K562 (cell line): ENCODE results near the gene C14orf180. TPM values are rescaled to one million over a fixed set of nuclear protein-coding genes. Genes with fewer than 3 reads are reported as not detected.

Experiments
- ATAC-seq: fragments of 200-7000 bp; cut with Tn5 transposase; 3 replicates; pipeline ENCODE4 v1.9.1; 2020; ENCODE audit warnings: moderate library complexity
- BruUV-seq: library from RNA; stranded (reverse); fragments of 400-500 nt; replicated peaks from 2 replicates; lab custom pipeline; 2021; lab: Mats Ljungman, UMichigan
- CTCF ChIA-PET: fragments of 300-600 bp; formaldehyde crosslinking; extraction: SDS; loops from one replicate; lab custom pipeline; 2021; ENCODE audit warnings: low intra/inter-chr PET ratio; lab: Yijun Ruan, JAX
- POLR2A ChIA-PET: fragments of 300-600, 350-650 bp; sonication (Branson Sonifier 250); formaldehyde crosslinking; extraction: SDS; loops from one replicate; lab custom pipeline; 2021; ENCODE audit warnings: antibody characterized with exemption, inconsistent platforms; lab: Yijun Ruan, JAX
- DNase-seq, 4 experiments: peaks; one replicate each; pipeline versions ENCODE4 v3.0.0 to v3.0.0-alpha.2; 2011 to 2018; ENCODE audit warnings: low spot score in 3 of 4, mixed read lengths in 3 of 4; ENCODE audit errors: extremely low read depth in 1 of 4
- FAIRE-seq: peaks from 2 replicates; lab custom pipeline; 2011; peaks lifted over from hg19 to GRCh38; lab: Jason Lieb, UNC
- H2AFZ ChIP-seq: 2 replicates; pipeline ENCODE4 v1.6.0; 2011; ENCODE audit warnings: low read depth, low read length, control low read depth, inconsistent platforms
- H3K27ac ChIP-seq: fragments of 200-600 bp; 3 replicates; pipeline ENCODE4 v1.8.0; 2011; ENCODE audit warnings: low read depth, mild to moderate bottlenecking, control low read depth, inconsistent platforms, low read length, moderate library complexity, mixed read lengths; ENCODE audit errors: extremely low read depth
- H3K27me3 ChIP-seq, 2 experiments: fragments of 300-600 bp in 1 of 2; 2 replicates in 1 of 2; 3 replicates in 1 of 2; pipeline versions ENCODE4 v1.6.0 to v1.8.0; 2011; ENCODE audit warnings: inconsistent platforms in 2 of 2, low read length in 2 of 2, mild to moderate bottlenecking in 1 of 2, mixed read lengths in 1 of 2, moderate library complexity in 1 of 2; ENCODE audit not compliant: control insufficient read depth in 2 of 2, insufficient read depth in 2 of 2
- H3K36me3 ChIP-seq: fragments of 300-600 bp; 3 replicates; pipeline ENCODE4 v1.8.0; 2011; ENCODE audit warnings: mild to moderate bottlenecking, low read length, inconsistent platforms; ENCODE audit not compliant: control insufficient read depth, insufficient read depth
- H3K4me1 ChIP-seq, 2 experiments: fragments of 200-600 bp in 1 of 2; replicated peaks in 1 of 2; 2 replicates in 1 of 2; 3 replicates in 1 of 2; pipeline versions ENCODE4 v1.5.1 to v1.8.0; 2011; ENCODE audit warnings: inconsistent platforms in 2 of 2, low read length in 2 of 2, mild to moderate bottlenecking in 1 of 2, mixed read lengths in 1 of 2, moderate library complexity in 1 of 2; ENCODE audit not compliant: control insufficient read depth in 2 of 2, insufficient read depth in 2 of 2
- H3K4me2 ChIP-seq: 2 replicates; pipeline ENCODE4 v1.6.1; 2011; ENCODE audit warnings: low read length, control low read depth, inconsistent platforms, mixed read lengths; ENCODE audit not compliant: insufficient read depth
- H3K4me3 ChIP-seq: fragments of 200-600 bp; sonication (generic), shearing (Covaris generic); 2 replicates; pipeline ENCODE4 v1.5.1; 2016; ENCODE audit warnings: control low read depth, inconsistent platforms
- H3K79me2 ChIP-seq: fragments of 200-600 bp; 3 replicates; pipeline ENCODE4 v1.8.0; 2011; ENCODE audit warnings: low read length, inconsistent platforms; ENCODE audit not compliant: control insufficient read depth, insufficient read depth
- H3K9ac ChIP-seq, 2 experiments: 2 replicates each; pipeline versions ENCODE4 v1.6.0 to v1.6.1; 2011; ENCODE audit warnings: low read depth in 2 of 2, low read length in 2 of 2, control low read depth in 1 of 2, inconsistent platforms in 1 of 2, mild to moderate bottlenecking in 1 of 2, mixed read lengths in 1 of 2; ENCODE audit not compliant: insufficient read depth in 1 of 2
- H3K9me1 ChIP-seq: one replicate; pipeline ENCODE4 v1.6.0; 2011; ENCODE audit warnings: inconsistent platforms, mild to moderate bottlenecking, low read length, moderate library complexity; ENCODE audit not compliant: control insufficient read depth, insufficient read depth
- H3K9me3 ChIP-seq: replicated peaks from 2 replicates; pipeline ENCODE4 v1.5.1; 2011; ENCODE audit warnings: low read depth, low read length, inconsistent platforms; ENCODE audit not compliant: control insufficient read depth, insufficient read depth
- H4K20me1 ChIP-seq: replicated peaks from 2 replicates; pipeline ENCODE4 v1.6.1; 2011; ENCODE audit warnings: low read length, inconsistent platforms, mixed read lengths; ENCODE audit not compliant: control insufficient read depth, insufficient read depth
- BRF1 ChIP-seq: IDR thresholded peaks from 3 replicates; pipeline ENCODE4 v1.6.1; 2011; ENCODE audit warnings: borderline replicate concordance, mild to moderate bottlenecking; ENCODE audit not compliant: insufficient read length; ENCODE audit errors: extremely low read depth
- CXXC5 ChIP-seq: fragments of 250-450 bp; sonication (Bioruptor Pico); IDR thresholded peaks from 2 replicates; pipeline ENCODE4 v1.8.0; 2022; ENCODE audit warnings: inconsistent platforms, mild to moderate bottlenecking, moderate library complexity
- EGR1 ChIP-seq: fragments of 450-650 bp; conservative IDR thresholded peaks from 2 replicates; pipeline ENCODE4 v1.6.1; 2017; ENCODE audit warnings: mild to moderate bottlenecking
- KDM5B ChIP-seq: fragments of 200-600 bp; sonication (generic); IDR thresholded peaks from 2 replicates; pipeline ENCODE4 v1.6.1; 2012; ENCODE audit warnings: low read depth, mild to moderate bottlenecking, moderate library complexity, low read length, control low read depth, inconsistent platforms; ENCODE audit not compliant: insufficient replicate concordance
- MAZ ChIP-seq, 2 experiments: fragments of 450-650 bp in 1 of 2; sonication (generic) in 1 of 2; formaldehyde crosslinking; IDR thresholded peaks in 1 of 2; conservative IDR thresholded peaks in 1 of 2; 2 replicates each; pipeline versions ENCODE4 v1.4.0 to v1.5.0; 2020; ENCODE audit warnings: mild to moderate bottlenecking in 1 of 2, missing genetic modification reagents in 1 of 2
- MTF1 ChIP-seq: fragments of 250-450 bp; sonication (Bioruptor Pico); IDR thresholded peaks from 2 replicates; pipeline ENCODE4 v1.9.0; 2021; ENCODE audit warnings: moderate library complexity, mild to moderate bottlenecking, inconsistent platforms, borderline replicate concordance
- NR3C1 ChIP-seq: sonication (generic); formaldehyde crosslinking; IDR thresholded peaks from 2 replicates; pipeline ENCODE4 v1.8.1; 2022; ENCODE audit warnings: missing genetic modification reagents
- RBBP5 ChIP-seq: fragments of 200-600 bp; sonication (generic); IDR thresholded peaks from 2 replicates; pipeline ENCODE4 v1.6.1; 2012; ENCODE audit warnings: borderline replicate concordance, mild to moderate bottlenecking, low read length, control low read depth, inconsistent platforms; ENCODE audit not compliant: insufficient read depth, poor library complexity, severe bottlenecking
- RBFOX2 ChIP-seq: fragments of 200-400 bp; formaldehyde crosslinking; IDR thresholded peaks from 2 replicates; pipeline ENCODE4 v1.6.1; 2017; ENCODE audit warnings: low read depth, mild to moderate bottlenecking, low read length, moderate library complexity
- ZNF583 ChIP-seq: fragments of 250-450 bp; sonication (Bioruptor Pico); IDR thresholded peaks from 2 replicates; pipeline ENCODE4 v1.4.0; 2020
- WGBS: fragments of 100-300 bp; shearing (Covaris generic); methylation state at CpG from one replicate; pipeline ENCODE4 v1.1.6; 2016; ENCODE audit warnings: low coverage, mixed read lengths; ENCODE audit not compliant: insufficient coverage; ENCODE audit errors: missing lambda C conversion rate; 5-methylcytosine and 5-hydroxymethylcytosine counted together
- in situ Hi-C: fragments of 300-500 bp; cut with MboI; formaldehyde crosslinking; loops from 4 replicates; pipeline ENCODE4 v1.15.0; 2018; ENCODE audit warnings: inconsistent platforms, mixed read lengths
- intact Hi-C: fragments of 100-400 bp; cut with micrococcal nuclease; formaldehyde crosslinking; loops from 2 replicates; pipeline ENCODE4 v1.14.2; 2022
- polyA plus RNA-seq, 8 experiments: library from polyadenylated mRNA; depleted of rRNA in 4 of 8; stranded (reverse) in 5 of 8; unstranded in 3 of 8; fragments of >200 nt; fragmentation: Nextera tagmentation in 2 of 8; fragmentation: Illumina TruSeq in 1 of 8; extraction: Ambion mirVana in 2 of 8; extraction: Trizol in 1 of 8; gene quantifications; 2 replicates each; pipeline versions ENCODE4 v1.2.1 to v1.2.3, GENCODE V29; 2011 to 2014; ENCODE audit warnings: inconsistent platforms in 1 of 8, missing spikeins in 1 of 8
- total RNA-seq, 7 experiments: library from RNA; depleted of rRNA in 6 of 7; stranded (reverse); fragments of >200 nt in 6 of 7; fragmentation: Illumina TruSeq in 2 of 7; extraction: Trizol in 2 of 7; gene quantifications; 2 replicates each; pipeline versions ENCODE4 v1.2.1 to v1.2.3, GENCODE V29; 2011 to 2021; ENCODE audit warnings: low replicate concordance in 1 of 7
- TF ChIP-seq, protein P1 (sequence below): fragments of 200-800 bp; sonication (Bioruptor generic); IDR thresholded peaks from 2 replicates; pipeline ENCODE4 v1.6.1; 2017; ENCODE audit warnings: missing genetic modification characterization, missing compliant biosample characterization
- TF ChIP-seq, protein P2 (sequence below): fragments of 450-650 bp; formaldehyde crosslinking; IDR thresholded peaks from 2 replicates; pipeline ENCODE4 v1.4.0; 2020; ENCODE audit warnings: mild to moderate bottlenecking, moderate library complexity
- TF ChIP-seq, protein P3 (sequence below): sonication (generic); formaldehyde crosslinking; IDR thresholded peaks from 2 replicates; pipeline ENCODE4 v1.8.0; 2022; ENCODE audit warnings: mild to moderate bottlenecking, missing genetic modification reagents
- TF ChIP-seq, protein P4 (sequence below), 2 experiments: fragments of 450-650 bp in 1 of 2; IDR thresholded peaks; 2 replicates each; pipeline ENCODE4 v1.6.1; 2011 to 2017; ENCODE audit warnings: low read depth in 2 of 2, antibody characterized with exemption in 1 of 2, borderline replicate concordance in 1 of 2, low read length in 1 of 2, mild to moderate bottlenecking in 1 of 2, mixed read lengths in 1 of 2; ENCODE audit not compliant: control insufficient read depth in 1 of 2

Gene C14orf180
- total and polyA plus RNA-seq, 9 of the 15 experiments (the other 6 are each of a cell fraction or from before 2014, with no cell fraction given): not detected

DNA sequence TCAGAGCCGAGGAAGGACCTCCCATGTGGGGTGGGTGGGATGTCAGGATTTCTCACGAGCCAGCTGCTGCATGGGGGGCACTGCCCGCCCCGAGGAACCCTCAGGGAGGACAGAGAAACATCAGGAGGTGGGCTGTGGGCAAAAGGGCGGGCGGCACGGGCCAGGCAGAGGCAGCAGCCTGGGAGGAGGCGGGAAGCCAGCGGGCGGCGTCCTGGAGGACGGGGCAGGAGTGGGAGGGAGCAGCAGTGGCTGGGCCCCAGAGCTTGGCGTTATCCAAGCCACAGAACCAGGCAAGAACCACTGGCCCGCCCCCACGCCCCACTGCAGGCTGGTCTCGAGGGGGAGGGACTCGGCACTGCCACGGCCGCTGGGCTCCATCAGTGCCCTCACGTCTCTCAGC is 2.4 kb downstream of the C14orf180 start:
- Histone ChIP-seq H3K27ac (no peak overlapping the region), H2AFZ (no peak overlapping the region), H3K4me1 (peaks cover 26 to 76% of the 10 kb centered on the region in 2 experiments), H3K79me2 (no peaks in the 10 kb centered on the region), H3K9me3 (no peaks in the 10 kb centered on the region), H3K9me1 (no peaks in the 10 kb centered on the region), H3K4me2 (peak overlapping the region; percentile 45; the same call in 1 of the 2 replicates), H3K36me3 (no peaks in the 10 kb centered on the region), H3K9ac (no peak overlapping the region), H3K4me3 (no peak overlapping the region), H4K20me1 (no peaks in the 10 kb centered on the region), H3K27me3 (peaks cover 0 to 9% of the 10 kb centered on the region in 2 experiments; a peak in 2 of 5 replicates)
- BruUV-seq: no TSS peak
- no peak for FAIRE-seq
- POLR2A ChIA-PET: interaction anchor here (0.5 to 0.7 kb wide), 3 partner anchors 13 to 213 kb away, joined by 3 to 5 read pairs (median 3); no protein-coding TSS in a partner anchor
- in situ Hi-C loops: no loop called here
- intact Hi-C loops: no loop called here
- ATAC-seq: peak; percentile 32; the same call in 2 of the 3 replicates
- CTCF ChIA-PET: no interaction called here
- 20% methylated on average over 2 of the region's 20 CpGs for WGBS
- peak in 3 of 4 experiments; percentile 40 to 56 (median 53) for DNase-seq
- TF ChIP-seq BRF1 (no peak), NR3C1 (CRISPR knock-in tag) (no peak), RBBP5 (peak; percentile 37), MTF1 (no peak), ZNF583 (CRISPR knock-in tag) (peak; percentile 70; the same call in 1 of the 2 replicates), EGR1 (peak; percentile 47; the same call in 1 of the 2 replicates), KDM5B (no peak), RBFOX2 (0 out of 2 replicates have a peak, but pooled peaks have one; percentile 14), MAZ (CRISPR knock-in tag; conservative IDR thresholded peaks at IDR 0.05 in 1 of 2, IDR thresholded peaks at IDR 0.05 in 1 of 2) (peak in 1 of 2 experiments; percentile 39; a peak in 1 of 4 replicates), CXXC5 (CRISPR knock-in tag) (peak; percentile 40)
- TF ChIP-seq, protein P1, sequence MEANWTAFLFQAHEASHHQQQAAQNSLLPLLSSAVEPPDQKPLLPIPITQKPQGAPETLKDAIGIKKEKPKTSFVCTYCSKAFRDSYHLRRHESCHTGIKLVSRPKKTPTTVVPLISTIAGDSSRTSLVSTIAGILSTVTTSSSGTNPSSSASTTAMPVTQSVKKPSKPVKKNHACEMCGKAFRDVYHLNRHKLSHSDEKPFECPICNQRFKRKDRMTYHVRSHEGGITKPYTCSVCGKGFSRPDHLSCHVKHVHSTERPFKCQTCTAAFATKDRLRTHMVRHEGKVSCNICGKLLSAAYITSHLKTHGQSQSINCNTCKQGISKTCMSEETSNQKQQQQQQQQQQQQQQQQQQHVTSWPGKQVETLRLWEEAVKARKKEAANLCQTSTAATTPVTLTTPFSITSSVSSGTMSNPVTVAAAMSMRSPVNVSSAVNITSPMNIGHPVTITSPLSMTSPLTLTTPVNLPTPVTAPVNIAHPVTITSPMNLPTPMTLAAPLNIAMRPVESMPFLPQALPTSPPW (CRISPR knock-in tag): peak; percentile 51; the same call in 1 of the 2 replicates
- TF ChIP-seq, protein P2, sequence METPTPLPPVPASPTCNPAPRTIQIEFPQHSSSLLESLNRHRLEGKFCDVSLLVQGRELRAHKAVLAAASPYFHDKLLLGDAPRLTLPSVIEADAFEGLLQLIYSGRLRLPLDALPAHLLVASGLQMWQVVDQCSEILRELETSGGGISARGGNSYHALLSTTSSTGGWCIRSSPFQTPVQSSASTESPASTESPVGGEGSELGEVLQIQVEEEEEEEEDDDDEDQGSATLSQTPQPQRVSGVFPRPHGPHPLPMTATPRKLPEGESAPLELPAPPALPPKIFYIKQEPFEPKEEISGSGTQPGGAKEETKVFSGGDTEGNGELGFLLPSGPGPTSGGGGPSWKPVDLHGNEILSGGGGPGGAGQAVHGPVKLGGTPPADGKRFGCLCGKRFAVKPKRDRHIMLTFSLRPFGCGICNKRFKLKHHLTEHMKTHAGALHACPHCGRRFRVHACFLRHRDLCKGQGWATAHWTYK (CRISPR knock-in tag): peak; percentile 78
- TF ChIP-seq, protein P3, sequence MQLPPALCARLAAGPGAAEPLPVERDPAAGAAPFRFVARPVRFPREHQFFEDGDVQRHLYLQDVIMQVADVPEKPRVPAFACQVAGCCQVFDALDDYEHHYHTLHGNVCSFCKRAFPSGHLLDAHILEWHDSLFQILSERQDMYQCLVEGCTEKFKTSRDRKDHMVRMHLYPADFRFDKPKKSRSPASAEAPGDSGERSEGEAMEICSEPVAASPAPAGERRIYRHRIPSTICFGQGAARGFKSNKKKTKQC (CRISPR knock-in tag): no peak
- TF ChIP-seq, protein P4, sequence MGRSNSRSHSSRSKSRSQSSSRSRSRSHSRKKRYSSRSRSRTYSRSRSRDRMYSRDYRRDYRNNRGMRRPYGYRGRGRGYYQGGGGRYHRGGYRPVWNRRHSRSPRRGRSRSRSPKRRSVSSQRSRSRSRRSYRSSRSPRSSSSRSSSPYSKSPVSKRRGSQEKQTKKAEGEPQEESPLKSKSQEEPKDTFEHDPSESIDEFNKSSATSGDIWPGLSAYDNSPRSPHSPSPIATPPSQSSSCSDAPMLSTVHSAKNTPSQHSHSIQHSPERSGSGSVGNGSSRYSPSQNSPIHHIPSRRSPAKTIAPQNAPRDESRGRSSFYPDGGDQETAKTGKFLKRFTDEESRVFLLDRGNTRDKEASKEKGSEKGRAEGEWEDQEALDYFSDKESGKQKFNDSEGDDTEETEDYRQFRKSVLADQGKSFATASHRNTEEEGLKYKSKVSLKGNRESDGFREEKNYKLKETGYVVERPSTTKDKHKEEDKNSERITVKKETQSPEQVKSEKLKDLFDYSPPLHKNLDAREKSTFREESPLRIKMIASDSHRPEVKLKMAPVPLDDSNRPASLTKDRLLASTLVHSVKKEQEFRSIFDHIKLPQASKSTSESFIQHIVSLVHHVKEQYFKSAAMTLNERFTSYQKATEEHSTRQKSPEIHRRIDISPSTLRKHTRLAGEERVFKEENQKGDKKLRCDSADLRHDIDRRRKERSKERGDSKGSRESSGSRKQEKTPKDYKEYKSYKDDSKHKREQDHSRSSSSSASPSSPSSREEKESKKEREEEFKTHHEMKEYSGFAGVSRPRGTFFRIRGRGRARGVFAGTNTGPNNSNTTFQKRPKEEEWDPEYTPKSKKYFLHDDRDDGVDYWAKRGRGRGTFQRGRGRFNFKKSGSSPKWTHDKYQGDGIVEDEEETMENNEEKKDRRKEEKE (IDR thresholded peaks at IDR 0.05; ENCODE audit: borderline replicate concordance in 1 of 2, control insufficient read depth in 1 of 2, low read depth in 2 of 2, low read length in 1 of 2): no peak
